Chondrocyte (in vitro differentiated cells): ENCODE measurements around the gene NKIRAS2. TPM values are rescaled to one million over a fixed set of nuclear protein-coding genes. Genes with fewer than 3 reads are reported as not detected.

ENCODE experiments used
- DNase-seq: peaks from one replicate; pipeline ENCODE4 v3.0.0; 2021; ENCODE audit warnings: mixed read lengths, low spot score
- H3K27ac Mint-ChIP-seq: one replicate; pipeline ENCODE4 v1.8.0; 2021; ENCODE audit warnings: mild to moderate bottlenecking, moderate library complexity, mixed read lengths; ENCODE audit not compliant: unreplicated experiment
- H3K27me3 Mint-ChIP-seq: 2 replicates; pipeline ENCODE4 v1.8.0; 2021; ENCODE audit warnings: low read depth, mixed read lengths
- H3K36me3 Mint-ChIP-seq: 2 replicates; pipeline ENCODE4 v1.8.0; 2021; ENCODE audit warnings: low read depth, mixed read lengths
- H3K4me1 Mint-ChIP-seq: 2 replicates; pipeline ENCODE4 v1.8.0; 2021; ENCODE audit warnings: low read depth, mild to moderate bottlenecking, mixed read lengths
- H3K4me3 Mint-ChIP-seq: one replicate; pipeline ENCODE4 v1.8.0; 2021; ENCODE audit warnings: mild to moderate bottlenecking, moderate library complexity, mixed read lengths; ENCODE audit not compliant: unreplicated experiment
- H3K9me3 Mint-ChIP-seq: 2 replicates; pipeline ENCODE4 v1.8.0; 2021; ENCODE audit warnings: low read depth, mixed read lengths
- CTCF ChIP-seq: fragments of 200-600 bp; sonication (generic); IDR thresholded peaks from 2 replicates; pipeline ENCODE4 v1.5.0; 2021; ENCODE audit warnings: antibody characterized with exemption, mild to moderate bottlenecking, moderate library complexity
- total RNA-seq: library from RNA; stranded (reverse); gene quantifications from 3 replicates; pipeline ENCODE4 v1.2.1, GENCODE V29; 2021

The NKIRAS2 gene
- total RNA-seq, 1 donor from 2014 or later, result 56.9 TPM

- TF ChIP-seq CTCF, result no peak
- peak; percentile 73 for DNase-seq
- Mint-ChIP-seq H3K36me3 (peaks cover 25% of the 10 kb centered on the region), H3K9me3 (no peaks in the 10 kb centered on the region), H3K4me1 (peaks cover 25% of the 10 kb centered on the region), H3K27me3 (no peaks in the 10 kb centered on the region), H3K4me3 (no peak overlapping the region), H3K27ac (no peak overlapping the region)
Measured at GRCh38 chr17:41973408-41973811, 46.5 kb upstream of the NKIRAS2 start.

- Mint-ChIP-seq H3K9me3 (no peaks in the 10 kb centered on the region), H3K4me3 (no peak overlapping the region), H3K27ac (no peak overlapping the region), H3K27me3 (no peaks in the 10 kb centered on the region), H3K36me3 (peaks cover 25% of the 10 kb centered on the region), H3K4me1 (peaks cover 18% of the 10 kb centered on the region)
- TF ChIP-seq CTCF, result no peak
- peak; percentile 68 for DNase-seq
Measured at GRCh38 chr17:41974031-41974430, 45.9 kb upstream of the NKIRAS2 start.

- Mint-ChIP-seq H3K27ac (no peak overlapping the region), H3K36me3 (peaks cover 25% of the 10 kb centered on the region)
Measured at GRCh38 chr17:41974658-41975057, 45.2 kb upstream of the NKIRAS2 start.

GRCh38 chr17:41975099-41976083 lies 44.5 kb upstream of the NKIRAS2 start:
- Mint-ChIP-seq H3K4me3 (no peak overlapping the region), H3K9me3 (no peaks in the 10 kb centered on the region), H3K36me3 (peaks cover 25% of the 10 kb centered on the region), H3K27ac (no peak overlapping the region), H3K4me1 (peaks cover 12% of the 10 kb centered on the region), H3K27me3 (no peaks in the 10 kb centered on the region)
- DNase-seq, result peak; percentile 43
- TF ChIP-seq CTCF, result no peak

More at GRCh38 chr17:41974658-41975057, 45.2 kb upstream of the NKIRAS2 start:
- peak; percentile 84 for DNase-seq
- no peak for TF ChIP-seq CTCF
- Mint-ChIP-seq H3K27me3 (no peaks in the 10 kb centered on the region), H3K9me3 (no peaks in the 10 kb centered on the region), H3K4me1 (peaks cover 14% of the 10 kb centered on the region), H3K4me3 (no peak overlapping the region)

GRCh38 chr17:41976142-41976768 lies 43.6 kb upstream of the NKIRAS2 start:
- peaks cover 6% of the 10 kb centered on the region for H3K4me1 Mint-ChIP-seq
- DNase-seq, result peak; percentile 68
- no peaks in the 10 kb centered on the region for H3K9me3 Mint-ChIP-seq
- TF ChIP-seq CTCF, result no peak
- H3K36me3 Mint-ChIP-seq, result peaks cover 26% of the 10 kb centered on the region
- H3K4me3 Mint-ChIP-seq, result no peak overlapping the region
- H3K27ac Mint-ChIP-seq, result peak overlapping the region; percentile 29
- H3K27me3 Mint-ChIP-seq, result no peaks in the 10 kb centered on the region
